OCI-M2 (cell line): ENCODE results near the gene ADAMTS9.
"Not testable (repeated sequence)": the region's sequence is repeated elsewhere in the genome, so short reads cannot be mapped to it uniquely, and the experiment has no call there.

Source experiments
- DNase-seq: peaks from one replicate; lab custom pipeline; 2025; ENCODE audit not compliant: unreplicated experiment; lab: John Stamatoyannopoulos, UW

The ADAMTS9 gene

GRCh38 chr3:64548200-64548889 is 139.5 kb downstream of the ADAMTS9 start:
- DNase-seq, result no peak

- no peak for DNase-seq
These were observed 140.9 kb downstream of the ADAMTS9 start for GRCh38 chr3:64546856-64547255.

- DNase-seq, result not testable (repeated sequence)
These were observed 142.6 kb downstream of the ADAMTS9 start for GRCh38 chr3:64545239-64545638.

DNA sequence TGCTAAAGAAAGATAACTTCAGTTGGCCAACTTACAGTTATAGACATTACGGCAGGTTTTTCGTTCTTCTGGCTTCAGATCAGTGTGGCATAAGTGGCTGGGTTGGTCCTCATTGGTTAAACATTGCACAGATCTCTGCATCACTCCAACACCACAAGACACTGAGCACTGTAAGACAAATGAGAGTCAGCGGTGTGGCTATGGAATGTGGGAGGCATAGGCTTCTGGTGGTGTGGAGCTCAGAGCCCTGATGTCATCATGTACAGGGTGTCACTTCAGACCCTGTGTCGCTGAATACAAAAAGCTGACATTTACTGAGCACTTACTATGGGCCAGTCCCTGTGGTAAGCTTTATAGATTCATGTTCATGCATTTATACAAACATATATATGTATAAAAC is 146.0 kb downstream of the ADAMTS9 start:
- DNase-seq, result no peak

DNA sequence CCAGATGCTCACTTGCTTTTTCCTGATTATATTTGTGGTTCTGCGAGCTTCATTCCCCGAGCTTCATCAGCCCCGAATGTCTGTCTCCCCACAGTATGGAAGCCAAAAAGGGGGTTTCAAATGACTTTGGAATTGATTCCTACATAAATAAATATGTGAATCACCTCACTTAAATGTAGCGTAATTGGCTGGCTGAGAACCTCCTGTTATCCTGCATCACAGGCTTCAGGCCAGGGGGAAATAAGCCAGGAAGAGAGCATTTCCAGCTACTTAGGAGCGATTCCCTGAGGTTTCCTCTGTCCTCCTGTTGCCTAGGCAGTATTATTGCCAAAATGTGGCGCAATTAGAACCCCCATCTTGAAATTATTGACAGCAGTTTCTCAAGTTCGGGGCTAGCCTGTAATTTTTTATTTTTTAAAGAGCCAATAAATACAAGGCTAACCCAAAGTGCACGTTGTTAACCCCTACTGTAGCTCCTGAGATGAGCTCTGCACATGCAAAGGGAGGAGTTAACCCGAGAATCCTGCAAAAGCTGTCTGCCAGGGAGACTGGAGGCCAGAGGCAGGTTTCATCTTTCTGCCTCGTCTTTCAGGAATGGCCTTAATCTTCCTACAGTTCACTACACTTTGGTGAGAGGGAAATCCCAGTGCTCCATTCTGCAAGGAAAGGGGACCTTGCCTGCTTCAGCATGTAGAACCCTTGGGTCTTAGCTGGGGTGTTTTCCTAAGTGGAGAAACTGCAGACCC is 148.2 kb downstream of the ADAMTS9 start:
- no peak for DNase-seq

DNA sequence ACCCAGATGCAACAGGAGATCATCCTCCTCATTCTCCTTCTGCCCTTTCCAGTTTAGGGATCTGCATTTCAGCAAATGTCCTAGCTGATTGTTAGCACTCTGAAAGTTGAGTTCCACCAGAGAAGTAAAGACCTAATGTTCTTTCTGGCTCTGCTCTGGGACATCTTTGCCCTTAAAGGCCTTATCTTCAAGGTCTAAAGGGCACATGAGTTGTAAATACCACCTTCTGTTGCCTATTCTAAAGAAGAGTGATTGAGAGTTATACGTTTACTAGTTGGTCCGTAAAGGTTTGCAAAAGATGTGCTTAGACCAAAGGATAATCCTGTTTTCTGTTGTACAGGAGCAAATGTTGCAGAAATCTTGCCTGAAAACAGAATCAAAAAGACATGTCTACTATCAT is 151.6 kb downstream of the ADAMTS9 start:
- no peak for DNase-seq

GRCh38 chr3:64533617-64534317 is 154.0 kb downstream of the ADAMTS9 start:
- DNase-seq, result no peak

DNA sequence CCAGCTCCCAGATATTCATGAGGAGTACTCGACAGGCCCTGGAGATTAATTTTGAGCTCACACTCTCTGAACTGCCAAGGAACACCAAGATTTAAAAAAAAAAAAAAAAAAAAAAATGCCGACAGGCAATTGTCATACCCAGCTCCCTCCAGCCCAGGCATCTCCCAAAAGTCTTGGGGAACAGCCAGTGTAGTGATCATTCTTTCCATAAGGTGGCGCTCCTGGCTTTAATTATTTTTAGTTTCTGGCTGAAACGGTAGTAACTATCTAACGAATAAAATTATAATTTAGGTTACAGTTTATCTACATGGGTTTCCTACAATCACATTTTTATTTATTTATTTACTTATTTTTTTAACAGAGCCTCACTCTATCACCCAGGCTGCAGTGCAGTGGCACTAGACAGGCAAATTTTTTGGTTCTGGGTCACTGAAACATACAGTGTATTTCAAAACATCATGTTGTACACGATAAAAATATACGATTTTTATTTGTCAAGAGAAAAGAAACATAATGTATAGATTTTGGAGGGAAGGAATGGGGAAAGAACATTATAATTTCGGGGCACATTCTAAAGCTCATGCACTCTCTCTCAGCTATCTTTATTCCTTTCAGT is 157.3 kb downstream of the ADAMTS9 start:
- DNase-seq, result no peak

DNA sequence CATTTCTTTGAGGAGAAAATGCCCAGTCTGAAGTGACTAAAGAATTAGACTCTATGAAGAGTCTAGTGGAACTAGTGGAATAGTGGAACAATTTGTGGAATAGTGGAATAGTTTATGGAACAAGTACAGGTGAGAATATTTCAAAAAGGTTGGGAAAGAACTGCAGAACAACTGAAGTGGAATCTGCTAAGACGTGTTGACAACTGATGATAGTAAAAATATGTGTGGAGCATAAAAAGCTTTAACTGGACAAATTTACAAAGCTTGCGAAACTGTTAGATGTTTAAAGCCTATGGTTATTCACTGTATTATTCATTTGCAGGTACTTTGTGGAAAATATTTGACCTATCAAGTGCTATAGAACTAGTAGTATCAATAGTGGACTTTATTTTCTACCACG is 164.5 kb downstream of the ADAMTS9 start:
- no peak for DNase-seq

- no peak for DNase-seq
These were observed 167.5 kb downstream of the ADAMTS9 start for GRCh38 chr3:64520334-64520733.

GRCh38 chr3:64518950-64519349 is 168.8 kb downstream of the ADAMTS9 start:
- DNase-seq, result no peak

- DNase-seq, result no peak
These were observed 169.3 kb downstream of the ADAMTS9 start for GRCh38 chr3:64518496-64518895.

- DNase-seq, result no peak
These were observed 172.9 kb downstream of the ADAMTS9 start for GRCh38 chr3:64514889-64515288.

- no peak for DNase-seq
These were observed 178.6 kb downstream of the ADAMTS9 start for GRCh38 chr3:64509206-64509605.

DNA sequence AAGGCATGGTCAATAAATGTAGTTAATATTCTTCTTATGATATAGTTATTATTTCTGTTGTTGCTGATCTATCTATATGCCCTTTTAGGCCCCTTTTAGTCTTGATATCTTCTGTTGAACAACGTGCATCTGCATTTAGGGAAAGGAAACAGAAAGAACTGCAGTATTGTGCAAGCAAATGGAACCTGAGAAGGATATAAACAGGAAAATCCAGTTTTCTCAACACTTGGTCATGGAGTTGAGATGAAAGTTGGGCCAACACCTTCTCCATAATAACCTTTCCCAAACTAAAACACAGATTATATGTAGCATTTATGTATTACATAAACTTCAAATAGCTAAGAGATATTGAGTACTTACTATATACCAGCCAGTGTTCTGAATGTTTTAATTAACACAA is 179.7 kb downstream of the ADAMTS9 start:
- no peak for DNase-seq

DNA sequence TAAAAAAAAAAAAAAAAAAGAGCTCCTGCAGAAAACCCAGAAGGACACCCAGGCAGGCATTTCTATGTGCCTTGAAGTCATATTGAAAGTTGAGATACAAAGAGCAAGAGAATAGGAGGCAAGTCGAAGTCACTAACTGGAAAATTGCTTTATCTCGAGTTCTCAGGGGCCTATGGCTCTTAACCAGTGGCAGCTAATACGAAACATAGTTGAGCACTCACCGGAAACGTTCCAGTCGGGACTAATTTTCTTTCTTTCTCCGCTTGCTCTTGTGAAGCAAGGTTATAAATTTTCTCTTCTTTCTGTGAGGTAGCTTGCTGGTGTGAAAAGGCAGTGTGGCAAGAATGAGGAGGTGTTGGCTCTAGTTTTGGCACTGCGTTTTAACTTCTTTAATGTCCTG is 181.5 kb downstream of the ADAMTS9 start:
- DNase-seq, result no peak

- no peak for DNase-seq
These were observed 182.4 kb downstream of the ADAMTS9 start for GRCh38 chr3:64505419-64505818.

DNA sequence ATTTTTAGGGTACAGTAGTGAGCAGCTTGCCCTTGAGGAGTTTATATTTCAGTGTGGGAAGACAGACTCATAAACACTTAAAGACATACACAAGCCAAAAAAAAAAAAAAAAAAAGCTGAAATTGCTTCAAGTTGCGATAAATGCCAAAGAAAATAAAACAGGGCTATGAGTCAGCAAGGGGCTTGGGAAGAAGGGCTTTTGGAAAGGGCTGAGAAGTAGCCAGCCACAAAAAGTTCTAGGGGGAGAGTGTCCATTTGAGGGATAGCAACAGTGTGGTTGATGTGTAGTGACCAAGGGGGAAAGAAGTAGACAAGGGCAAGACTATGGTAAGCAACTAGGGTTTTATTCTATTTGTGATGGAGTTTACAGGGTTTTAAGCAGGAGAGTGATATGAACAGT is 185.5 kb downstream of the ADAMTS9 start:
- no peak for DNase-seq

GRCh38 chr3:64501298-64501906 is 186.4 kb downstream of the ADAMTS9 start:
- DNase-seq, result no peak

DNA sequence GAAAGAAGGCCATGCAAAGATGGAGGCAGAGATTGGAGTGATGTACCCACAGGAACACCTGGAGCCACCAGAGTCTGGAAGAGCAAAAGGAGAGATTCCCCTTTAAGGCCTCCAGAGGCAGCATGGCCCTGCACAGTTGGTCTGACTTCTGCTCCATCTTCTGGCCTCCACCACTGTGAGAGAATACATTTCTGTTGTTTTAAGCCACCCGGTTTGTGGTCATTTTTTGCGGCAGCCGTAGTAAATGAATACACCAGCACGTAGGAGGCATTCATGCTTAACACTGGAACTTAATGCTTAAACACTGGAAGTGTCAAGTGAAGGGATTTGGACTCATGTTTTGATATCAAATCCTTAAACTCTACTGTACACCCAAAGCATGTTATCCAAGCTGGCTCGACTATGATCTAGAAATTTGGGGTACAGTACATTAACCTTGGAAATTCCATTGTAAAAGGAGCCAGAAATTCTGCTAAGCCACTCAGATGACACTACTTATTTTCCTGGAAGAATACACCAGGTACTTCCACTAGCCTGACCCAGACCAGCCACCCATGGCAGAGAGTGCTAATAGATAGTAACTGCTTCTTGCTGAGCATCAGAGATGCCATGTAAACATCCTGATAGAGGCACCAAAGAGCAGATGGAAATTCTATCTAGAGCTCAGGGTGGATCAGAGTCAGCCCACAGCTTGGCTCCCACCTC is 190.9 kb downstream of the ADAMTS9 start:
- DNase-seq, result no peak
